ENCODE measurements around the gene TAF9B. TPM values are rescaled to one million over a fixed set of nuclear protein-coding genes. Genes with fewer than 3 reads are reported as not detected.
A peak's percentile ranks its signal among the peaks of the same experiment; 100 is the strongest.
"Not testable (repeated sequence)": the region's sequence is repeated elsewhere in the genome, so short reads cannot be mapped to it uniquely, and the experiment has no call there.

Gene TAF9B, protein sequence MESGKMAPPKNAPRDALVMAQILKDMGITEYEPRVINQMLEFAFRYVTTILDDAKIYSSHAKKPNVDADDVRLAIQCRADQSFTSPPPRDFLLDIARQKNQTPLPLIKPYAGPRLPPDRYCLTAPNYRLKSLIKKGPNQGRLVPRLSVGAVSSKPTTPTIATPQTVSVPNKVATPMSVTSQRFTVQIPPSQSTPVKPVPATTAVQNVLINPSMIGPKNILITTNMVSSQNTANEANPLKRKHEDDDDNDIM
- total RNA-seq = 10 to 100 TPM; 18.0 to 18.8 TPM

DNA sequence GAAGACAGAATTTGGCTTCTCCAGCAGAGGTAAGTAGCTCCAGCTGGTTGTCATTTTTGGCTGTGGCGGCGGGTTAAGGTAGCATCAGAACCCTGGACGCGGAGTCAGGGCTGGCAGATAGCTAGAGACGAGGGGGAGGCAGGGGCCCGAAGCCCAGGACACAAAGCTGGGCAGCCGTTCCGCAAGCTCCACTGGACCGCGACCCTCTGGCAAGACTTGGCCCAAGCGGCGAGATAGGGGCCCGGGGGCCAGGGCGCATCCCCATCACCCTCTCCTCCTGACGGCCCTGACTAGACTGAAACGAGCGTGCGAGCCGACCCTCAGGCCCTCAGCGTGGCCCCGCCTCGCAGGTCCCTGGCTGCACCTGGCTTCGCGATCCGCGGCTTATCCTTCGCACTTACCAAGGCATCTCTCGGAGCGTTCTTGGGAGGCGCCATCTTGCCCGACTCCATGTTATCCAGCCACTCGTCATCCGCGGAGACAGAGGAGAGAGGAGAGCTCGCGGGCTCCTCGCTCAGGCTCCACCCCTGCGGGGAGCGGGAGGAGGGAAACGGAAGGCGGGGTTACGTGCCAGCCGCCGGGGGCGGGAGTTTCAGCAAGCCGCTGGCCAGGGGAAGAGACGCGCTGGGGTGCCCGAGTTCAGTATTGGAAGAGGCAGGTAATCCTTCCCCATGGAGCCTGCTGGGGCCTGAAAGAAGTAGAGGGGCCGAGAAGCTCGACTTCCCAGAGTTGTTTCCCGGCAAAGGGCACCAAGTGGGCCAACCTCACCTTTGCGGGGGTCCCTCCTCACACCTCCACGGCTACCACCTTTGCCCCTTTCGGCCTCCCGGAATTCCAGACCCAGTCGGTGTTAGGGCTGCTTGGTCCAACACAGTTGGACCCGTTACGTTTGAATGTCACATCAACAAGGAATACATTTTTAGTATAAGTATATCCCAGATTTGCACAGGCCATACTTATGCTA, at the start of gene TAF9B:
TSS of gene TAF9B (minus strand) at position 491 of the 964 bp plus-strand sequence. CDS start at position 452, 39 bp downstream.
- POLR2A ChIA-PET = interaction anchor here (0.8 to 2.2 kb wide), 8 partner anchors 9 to 1316 kb away, joined by 3 to 13 read pairs (median 4); partner anchors contain the start of gene PGK1
- CTCF ChIA-PET = interaction anchor here (0.8 kb wide), 1 partner anchor 60 kb away, joined by 5 read pairs; no protein-coding TSS in a partner anchor
- Mint-ChIP-seq H3K36me3 (ENCODE audit: low read depth) (peaks cover under 1% of the 10 kb centered on the region), H3K27me3 (no peaks in the 10 kb centered on the region), H3K4me3 (peak within 1 kb of the TSS; percentile 88), H3K9me3 (peaks cover 5% of the 10 kb centered on the region), H3K4me1 (peaks cover 14% of the 10 kb centered on the region), H3K27ac (peak within 1 kb of the TSS; percentile 83)
- DNase-seq = peak; percentile 86

DNA sequence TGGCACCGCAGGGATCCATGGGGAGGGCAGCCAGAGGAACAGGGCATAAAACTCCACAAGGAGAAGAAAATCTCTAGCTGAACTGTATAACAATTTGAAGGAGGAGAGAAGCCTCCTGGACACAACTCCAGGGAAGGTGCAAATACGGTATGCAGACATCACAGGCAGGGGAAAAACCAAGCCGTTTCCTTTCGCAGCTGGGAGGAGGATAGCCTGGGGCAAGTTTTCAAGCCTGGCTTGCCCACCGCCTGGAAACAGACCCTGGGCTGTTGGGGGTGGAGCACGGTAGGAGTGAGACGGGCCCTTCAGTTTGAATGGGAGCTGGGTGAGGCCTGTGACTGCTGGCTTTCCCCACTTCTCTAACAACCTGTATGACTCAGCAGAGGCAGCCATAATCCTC, 43.4 kb upstream of the TAF9B start:
- CTCF ChIA-PET = no interaction called here
- H3K4me3 Mint-ChIP-seq = no peak overlapping the region
- POLR2A ChIA-PET = no interaction called here
- H3K27ac Mint-ChIP-seq = no peak overlapping the region
- H3K27me3 Mint-ChIP-seq = no peaks in the 10 kb centered on the region
- no peaks in the 10 kb centered on the region for H3K4me1 Mint-ChIP-seq
- peaks cover 2% of the 10 kb centered on the region for H3K9me3 Mint-ChIP-seq
- H3K36me3 Mint-ChIP-seq (ENCODE audit: low read depth) = no peaks in the 10 kb centered on the region
- DNase-seq = no peak

DNA sequence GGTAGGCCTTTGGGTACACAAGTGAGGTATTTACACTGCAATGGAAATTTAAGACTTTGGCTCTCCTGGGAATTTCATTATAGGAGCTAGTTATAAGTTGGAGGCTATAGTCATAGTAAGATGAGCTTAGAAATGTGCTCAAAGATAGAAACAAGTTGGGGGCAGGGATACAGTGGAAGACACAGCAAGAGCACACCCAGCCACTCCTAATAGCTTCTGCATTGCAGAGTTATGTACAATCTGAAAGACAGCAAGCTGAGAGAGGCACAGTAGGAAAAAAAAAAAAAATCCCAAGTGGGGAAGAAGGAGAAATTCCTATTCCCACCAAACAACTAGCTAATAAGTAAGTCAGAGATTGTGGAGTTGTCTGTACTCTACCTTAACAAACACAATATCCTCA, 41.9 kb upstream of the TAF9B start:
- POLR2A ChIA-PET = no interaction called here

DNA sequence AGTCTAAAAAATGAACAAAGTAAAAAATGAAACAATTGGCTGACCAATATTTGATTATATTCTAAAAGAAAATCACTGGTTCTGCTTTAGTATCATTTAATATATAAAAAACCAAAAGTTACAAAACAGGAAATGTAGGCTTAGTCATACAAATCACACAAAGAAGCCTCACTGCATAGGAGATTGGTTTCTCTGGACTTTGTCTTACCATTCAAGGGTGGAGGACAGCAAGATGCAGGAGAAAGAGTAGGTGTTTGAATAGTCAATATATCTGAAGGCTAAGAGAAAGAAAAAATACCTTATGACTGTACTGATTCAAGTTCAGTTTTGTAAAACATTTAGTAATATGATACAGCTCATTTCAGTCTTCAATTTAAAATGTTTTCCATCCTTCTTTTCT, 28.6 kb upstream of the TAF9B start:
- H3K27ac Mint-ChIP-seq = no peak overlapping the region
- CTCF ChIA-PET = no interaction called here
- no peaks in the 10 kb centered on the region for H3K36me3 Mint-ChIP-seq (ENCODE audit: low read depth)

More for the DNA sequence above, 41.9 kb upstream of the TAF9B start:
- no peak for DNase-seq
- Mint-ChIP-seq H3K27ac (no peak overlapping the region), H3K9me3 (peaks cover 2% of the 10 kb centered on the region), H3K36me3 (ENCODE audit: low read depth) (no peaks in the 10 kb centered on the region), H3K27me3 (no peaks in the 10 kb centered on the region), H3K4me1 (no peaks in the 10 kb centered on the region), H3K4me3 (no peak overlapping the region)
- CTCF ChIA-PET = no interaction called here

DNA sequence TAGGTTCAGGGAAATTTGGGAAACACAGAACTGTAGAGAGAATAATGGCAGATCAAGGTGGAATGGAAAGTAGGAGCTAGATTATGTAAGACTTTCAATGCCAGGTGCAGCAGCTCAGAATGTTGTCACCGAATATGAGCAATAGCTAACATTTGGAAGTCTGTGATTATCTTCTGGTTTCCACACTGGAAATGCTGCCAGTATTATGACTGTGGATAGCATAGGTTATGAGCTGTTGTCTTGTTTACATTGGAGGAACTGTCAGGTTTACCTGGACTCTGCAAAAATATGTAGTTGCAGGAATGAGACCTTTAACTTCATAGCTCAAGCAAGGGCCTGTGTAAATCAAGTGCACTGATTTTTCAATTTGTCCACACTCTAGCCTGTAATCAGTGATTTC, 26.0 kb upstream of the TAF9B start:
- ChIA-PET POLR2A (no interaction called here), CTCF (interaction anchor here (1.1 kb wide), 1 partner anchor 9 kb away, joined by 3 read pairs; no protein-coding TSS in a partner anchor)
- H3K27me3 Mint-ChIP-seq = no peaks in the 10 kb centered on the region
- peaks cover 6% of the 10 kb centered on the region for H3K4me1 Mint-ChIP-seq
- peaks cover 3% of the 10 kb centered on the region for H3K9me3 Mint-ChIP-seq
- DNase-seq = no peak
- no peak overlapping the region for H3K4me3 Mint-ChIP-seq
- no peaks in the 10 kb centered on the region for H3K36me3 Mint-ChIP-seq (ENCODE audit: low read depth)
- no peak overlapping the region for H3K27ac Mint-ChIP-seq

More for the DNA sequence above, 28.6 kb upstream of the TAF9B start:
- DNase-seq = no peak
- Mint-ChIP-seq H3K9me3 (no peaks in the 10 kb centered on the region), H3K27me3 (no peaks in the 10 kb centered on the region), H3K4me1 (peaks cover 2% of the 10 kb centered on the region), H3K4me3 (no peak overlapping the region)
- POLR2A ChIA-PET = no interaction called here

DNA sequence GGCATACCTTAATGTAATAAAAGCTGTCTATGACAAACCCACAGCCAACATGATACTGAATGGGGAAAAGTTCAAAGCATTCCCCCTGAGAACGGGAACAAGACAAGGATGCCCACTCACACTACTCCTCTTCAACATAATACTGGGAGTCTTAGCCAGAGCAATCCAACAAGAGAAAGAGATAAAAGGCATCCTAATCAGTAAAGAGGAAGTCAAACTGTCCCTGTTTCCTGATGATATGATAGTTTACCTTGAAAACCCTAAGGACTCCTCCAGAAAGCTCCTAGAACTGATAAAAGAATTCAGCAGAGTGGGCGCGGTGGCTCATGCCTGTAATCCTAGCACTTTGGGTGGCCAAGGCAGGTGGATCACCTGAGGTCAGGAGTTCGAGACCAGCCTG, 23.7 kb upstream of the TAF9B start:
- H3K36me3 Mint-ChIP-seq (ENCODE audit: low read depth); H3K9me3 Mint-ChIP-seq; H3K4me1 Mint-ChIP-seq; CTCF ChIA-PET; H3K27me3 Mint-ChIP-seq; POLR2A ChIA-PET; H3K4me3 Mint-ChIP-seq; H3K27ac Mint-ChIP-seq; DNase-seq: not testable (repeated sequence)

DNA sequence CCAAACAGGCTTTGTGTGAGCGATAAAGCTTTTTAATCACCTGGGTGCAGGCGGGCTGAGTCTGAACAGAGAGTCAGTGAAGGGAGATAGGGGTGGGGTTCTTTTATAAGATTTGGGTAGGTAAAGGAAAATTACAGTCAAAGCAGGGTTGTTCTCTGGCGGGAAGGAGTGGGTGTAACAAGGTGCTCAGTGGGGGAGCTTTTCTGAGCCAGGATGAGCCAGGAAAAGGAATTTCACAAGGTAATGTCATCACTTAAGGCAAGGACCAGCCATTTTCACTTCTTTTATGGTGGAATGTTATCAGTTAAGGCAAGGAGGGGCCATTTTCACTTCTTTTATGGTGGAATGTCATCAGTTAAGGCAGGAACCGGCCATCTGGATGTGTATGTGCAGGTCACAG, 21.3 kb upstream of the TAF9B start:
- POLR2A ChIA-PET; H3K9me3 Mint-ChIP-seq; H3K27ac Mint-ChIP-seq; H3K4me1 Mint-ChIP-seq; H3K27me3 Mint-ChIP-seq; H3K36me3 Mint-ChIP-seq (ENCODE audit: low read depth); H3K4me3 Mint-ChIP-seq; CTCF ChIA-PET; DNase-seq: not testable (repeated sequence)

DNA sequence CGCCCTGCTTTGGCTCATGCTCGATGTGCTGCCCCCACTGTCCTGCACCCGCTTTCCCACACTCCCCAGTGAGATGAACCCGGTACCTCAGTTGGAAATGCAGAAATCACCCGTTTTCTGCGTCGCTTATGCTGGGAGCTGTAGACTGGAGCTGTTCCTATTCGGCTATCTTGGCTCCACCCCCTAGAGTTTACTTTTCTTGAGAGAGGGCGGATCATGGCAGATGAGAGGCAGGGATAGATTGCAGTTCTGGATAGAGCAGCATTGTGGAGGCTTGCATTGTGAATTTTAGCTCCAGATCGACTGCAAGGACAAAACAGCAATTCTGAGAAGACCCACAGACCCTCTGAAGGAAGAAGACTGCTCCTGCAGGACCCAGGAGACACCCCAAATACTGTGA, 18.4 kb upstream of the TAF9B start:
- H3K4me3 Mint-ChIP-seq; POLR2A ChIA-PET; H3K4me1 Mint-ChIP-seq; DNase-seq; H3K9me3 Mint-ChIP-seq; H3K36me3 Mint-ChIP-seq (ENCODE audit: low read depth); H3K27me3 Mint-ChIP-seq; H3K27ac Mint-ChIP-seq: not testable (repeated sequence)
- CTCF ChIA-PET = interaction anchor here (1.0 kb wide), 1 partner anchor 9 kb away, joined by 3 read pairs; no protein-coding TSS in a partner anchor

DNA sequence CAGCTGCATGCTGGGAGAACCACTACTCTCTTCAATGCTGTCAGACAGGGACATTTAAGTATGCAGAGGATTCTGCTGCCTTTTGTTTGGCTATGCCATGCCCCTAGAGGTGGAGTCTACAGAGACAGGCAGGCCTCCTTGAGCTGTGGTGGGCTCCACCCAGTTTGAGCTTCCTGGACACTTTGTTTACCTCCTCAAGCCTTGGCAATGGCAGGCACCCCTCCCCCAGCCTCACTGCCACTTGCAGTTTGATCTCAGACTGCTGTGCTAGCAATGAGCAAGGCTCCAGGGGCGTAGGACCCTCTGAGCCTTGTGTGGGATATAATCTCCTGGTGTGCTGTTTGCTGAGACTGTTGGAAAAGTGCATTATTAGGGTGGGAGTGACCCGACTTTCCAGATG, 17.9 kb upstream of the TAF9B start:
- H3K4me3 Mint-ChIP-seq; H3K27me3 Mint-ChIP-seq; CTCF ChIA-PET; H3K4me1 Mint-ChIP-seq; H3K27ac Mint-ChIP-seq; POLR2A ChIA-PET; H3K9me3 Mint-ChIP-seq; H3K36me3 Mint-ChIP-seq (ENCODE audit: low read depth): not testable (repeated sequence)
- DNase-seq = peak; percentile 17

DNA sequence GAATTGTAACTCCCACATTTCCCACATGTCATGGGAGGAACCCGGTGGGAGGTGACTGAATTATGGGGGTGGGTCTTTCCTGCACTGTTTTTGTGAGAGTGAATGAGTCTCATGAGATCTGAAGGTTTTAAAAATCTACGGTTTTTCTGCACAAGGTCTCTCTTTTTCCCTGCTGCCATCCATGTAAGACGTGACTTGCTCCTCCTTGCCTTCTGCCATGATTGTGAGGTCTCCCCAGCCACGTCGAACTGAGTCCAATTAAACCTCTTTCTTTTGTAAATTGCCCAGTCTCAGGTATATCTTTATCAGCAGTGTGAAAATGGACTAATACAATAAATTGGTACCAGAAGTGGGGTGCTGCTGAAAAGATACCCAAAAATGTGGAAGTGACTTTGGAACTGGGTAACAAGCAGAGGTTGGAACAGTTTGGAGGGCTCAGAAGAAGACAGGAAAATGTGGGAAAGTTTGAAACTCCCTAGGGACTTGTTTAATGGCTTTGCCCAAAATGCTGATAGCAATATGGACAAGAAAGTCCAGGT, 7.6 kb upstream of the TAF9B start:
- DNase-seq, H3K27me3 Mint-ChIP-seq, H3K27ac Mint-ChIP-seq, H3K4me1 Mint-ChIP-seq, POLR2A ChIA-PET, CTCF ChIA-PET, H3K4me3 Mint-ChIP-seq: not testable (repeated sequence)
- H3K36me3 Mint-ChIP-seq (ENCODE audit: low read depth) = peaks cover 11% of the 10 kb centered on the region
- peaks cover 16% of the 10 kb centered on the region for H3K9me3 Mint-ChIP-seq

DNA sequence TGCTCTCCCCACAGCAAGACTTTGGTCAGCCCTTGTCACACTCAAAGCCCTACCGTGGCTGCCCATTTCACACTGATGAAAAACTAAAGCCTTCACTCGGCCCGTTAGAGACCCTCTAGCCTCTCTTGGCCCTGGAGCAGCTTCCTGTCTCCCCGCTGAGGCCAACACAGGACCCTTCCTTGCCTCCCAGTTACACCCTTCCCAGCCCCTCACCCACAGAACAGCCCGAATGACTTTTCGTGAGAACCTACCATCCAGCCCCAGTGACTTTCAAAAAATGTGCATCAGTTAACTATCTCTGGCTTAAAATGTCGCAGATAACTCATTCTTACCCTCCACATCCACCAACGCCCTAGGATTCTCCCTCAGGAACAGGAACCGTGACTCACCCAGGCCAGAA, 756 bp upstream of the TAF9B start:
- Mint-ChIP-seq H3K9me3 (peaks cover 5% of the 10 kb centered on the region), H3K4me1 (peaks cover 14% of the 10 kb centered on the region), H3K27me3 (no peaks in the 10 kb centered on the region), H3K4me3 (peak overlapping the region; percentile 88), H3K27ac (no peak overlapping the region), H3K36me3 (ENCODE audit: low read depth) (no peaks in the 10 kb centered on the region)
- ChIA-PET CTCF (interaction anchor here (0.8 kb wide), 1 partner anchor 59 kb away, joined by 5 read pairs; no protein-coding TSS in a partner anchor), POLR2A (interaction anchor here (1.5 to 2.2 kb wide), 3 partner anchors 10 to 36 kb away, joined by 3 to 13 read pairs (median 5); partner anchors contain the start of gene PGK1)
- DNase-seq = no peak

DNA sequence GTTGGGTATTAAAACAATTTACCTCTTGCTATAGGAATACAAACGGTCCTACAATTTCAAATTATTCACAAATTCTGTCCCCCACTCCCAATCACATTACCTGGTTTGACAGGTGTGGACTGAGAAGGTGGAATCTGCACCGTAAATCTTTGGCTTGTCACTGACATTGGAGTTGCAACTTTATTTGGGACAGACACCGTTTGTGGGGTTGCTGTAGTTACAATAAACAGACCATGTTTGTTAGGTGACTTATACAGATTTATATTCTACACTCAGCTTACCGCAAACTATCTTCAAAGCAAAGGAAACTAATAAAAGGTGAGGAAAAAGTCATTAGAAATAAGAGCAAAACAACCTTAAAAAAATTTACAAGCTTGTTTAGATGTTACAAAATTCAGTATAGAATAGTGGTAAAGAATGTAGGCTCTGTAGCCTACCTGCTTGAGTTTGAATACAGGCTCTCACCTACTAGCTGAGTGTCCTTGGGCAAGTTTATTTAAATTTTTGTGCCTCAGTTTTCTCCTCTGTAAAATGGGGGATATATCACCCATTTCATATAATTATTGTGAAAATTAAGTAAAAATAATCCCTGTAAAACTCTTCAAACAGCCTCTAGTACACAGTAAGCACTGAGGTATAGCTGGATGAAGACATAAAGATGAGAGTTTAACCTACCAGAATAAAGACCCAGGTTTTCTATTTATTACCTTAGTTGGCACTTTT, 6.1 kb downstream of the TAF9B start:
- Mint-ChIP-seq H3K4me3 (no peak overlapping the region), H3K9me3 (no peaks in the 10 kb centered on the region), H3K27me3 (no peaks in the 10 kb centered on the region), H3K36me3 (ENCODE audit: low read depth) (peaks cover 37% of the 10 kb centered on the region), H3K4me1 (peaks cover 6% of the 10 kb centered on the region), H3K27ac (no peak overlapping the region)
- DNase-seq = no peak
- CTCF ChIA-PET = no interaction called here
- POLR2A ChIA-PET = interaction anchor here (1.8 kb wide), 1 partner anchor 27 kb away, joined by 5 read pairs; no protein-coding TSS in a partner anchor

Measured in activated CD4-positive, alpha-beta memory T cell treated with anti-CD3 and anti-CD28 coated beads, Interleukin-2, amount 10 ng/mL, durations not matched to agents 7 days and 5 days (primary cell).